Fibroblast of the conjunctiva (primary cell): Measurements from ENCODE around the gene ATXN3.
A peak's percentile ranks its signal among the peaks of the same experiment; 100 is the strongest.
"Not testable (repeated sequence)": the region's sequence is repeated elsewhere in the genome, so short reads cannot be mapped to it uniquely, and the experiment has no call there.

Experiments
- DNase-seq: peaks from one replicate; pipeline ENCODE4 v3.0.0-alpha.2; 2010; ENCODE audit warnings: low read depth

Gene ATXN3

DNA sequence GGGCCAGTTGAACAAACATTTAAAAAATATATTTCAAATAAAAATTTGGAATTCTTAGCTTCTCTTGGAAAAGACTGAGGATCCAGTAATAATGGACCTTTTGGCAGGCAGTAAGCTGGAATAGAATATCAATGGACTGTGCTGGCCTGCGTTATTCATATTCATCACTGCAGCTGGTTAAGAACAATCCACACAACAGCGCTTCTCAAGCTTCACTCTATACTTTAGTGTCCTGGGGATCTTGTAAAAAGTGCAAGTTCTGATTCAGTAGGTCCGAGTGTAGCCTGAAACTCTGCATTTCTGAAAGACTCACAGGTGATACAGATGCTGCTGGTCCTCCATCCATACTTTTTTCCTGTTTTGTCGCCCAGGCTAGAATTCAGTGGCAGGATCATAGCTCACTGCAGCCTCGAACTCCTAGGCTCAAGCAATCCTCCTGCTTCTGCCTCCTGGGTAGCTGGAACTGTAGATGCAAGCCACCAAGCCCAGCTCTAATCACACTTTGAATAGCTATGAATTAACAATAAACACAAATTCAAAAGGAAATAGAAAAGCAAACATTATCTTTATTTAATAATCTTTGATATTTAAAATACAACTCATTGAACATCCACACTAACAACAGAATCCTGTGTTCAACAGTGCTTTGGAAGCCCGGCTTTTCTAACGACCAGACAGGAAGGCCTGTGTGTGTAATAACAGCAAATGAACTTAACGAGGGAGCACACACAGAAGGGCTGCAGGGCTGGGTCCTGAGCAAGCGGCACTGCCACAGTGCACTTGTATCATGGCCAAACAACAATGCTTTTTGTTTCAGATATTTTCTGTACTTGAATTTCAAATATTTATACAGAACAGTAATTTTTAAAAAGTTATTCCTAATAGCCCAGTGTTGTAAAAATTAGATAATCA, 48.1 kb downstream of the ATXN3 start:
- no peak for DNase-seq

DNA sequence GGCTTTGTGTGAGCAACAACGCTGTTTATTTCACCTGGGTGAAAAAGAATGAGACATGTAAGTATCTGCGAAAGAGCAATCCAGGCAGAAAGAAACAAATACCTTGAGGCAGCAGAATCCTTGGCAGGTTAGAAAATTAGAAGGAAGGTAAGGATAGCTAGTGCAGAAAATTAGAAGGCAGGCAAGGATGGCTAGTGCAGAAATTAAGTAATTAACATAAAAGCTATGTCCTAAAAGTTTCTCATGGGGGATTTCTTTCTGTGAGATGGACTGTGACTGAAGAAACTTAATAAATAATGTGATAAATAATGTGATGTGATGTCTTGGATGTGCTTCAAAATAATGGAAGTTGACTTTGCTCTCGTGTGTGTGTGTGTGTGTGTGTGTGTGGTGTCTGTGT, 56.6 kb downstream of the ATXN3 start:
- DNase-seq, result no peak

DNA sequence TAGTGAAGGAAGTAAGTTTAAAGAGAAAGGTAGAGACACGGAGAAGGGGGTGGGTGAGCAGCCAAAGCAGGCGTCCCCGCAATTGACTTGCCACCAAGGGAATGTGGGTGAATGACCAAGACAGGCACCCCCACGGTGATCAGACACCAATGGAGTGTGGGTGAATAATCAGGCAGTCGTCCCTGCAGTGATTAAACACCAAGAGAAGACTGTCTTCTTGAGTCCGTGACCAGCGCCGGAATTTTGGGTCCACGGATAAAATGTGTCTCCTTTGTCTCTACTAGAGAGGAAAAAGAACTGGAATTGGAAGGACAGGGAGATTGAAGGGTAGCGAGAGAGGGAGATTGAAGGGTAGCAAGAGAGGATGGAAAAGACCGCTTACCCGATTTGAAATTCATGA, 57.2 kb downstream of the ATXN3 start:
- not testable (repeated sequence) for DNase-seq

- not testable (repeated sequence) for DNase-seq
These were observed 60.5 kb downstream of the ATXN3 start for GRCh38 chr14:92045904-92046303.

- not testable (repeated sequence) for DNase-seq
These were observed 64.6 kb downstream of the ATXN3 start for GRCh38 chr14:92041766-92042165.

DNA sequence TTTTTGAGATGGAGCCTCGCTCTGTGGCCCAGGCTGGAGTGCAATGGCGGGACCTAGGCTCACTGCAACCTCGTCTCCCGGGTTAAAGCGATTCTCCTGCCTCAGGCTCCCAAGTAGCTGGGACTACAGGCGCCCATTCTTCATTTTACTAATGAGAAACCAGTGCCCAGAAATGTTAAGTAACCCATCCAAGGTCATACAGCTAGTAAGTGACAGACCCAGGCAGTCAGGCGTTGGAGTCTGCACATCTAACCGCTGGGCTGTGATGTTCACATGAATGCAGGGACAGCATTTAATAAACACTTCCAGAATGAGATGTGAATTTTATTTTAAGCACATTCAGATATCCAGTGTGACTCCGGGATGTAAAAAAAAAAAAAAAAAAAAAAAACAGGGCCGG, 65.2 kb downstream of the ATXN3 start:
- no peak for DNase-seq

GRCh38 chr14:92040431-92041051, 65.8 kb downstream of the ATXN3 start:
- peak; percentile 12 for DNase-seq

DNA sequence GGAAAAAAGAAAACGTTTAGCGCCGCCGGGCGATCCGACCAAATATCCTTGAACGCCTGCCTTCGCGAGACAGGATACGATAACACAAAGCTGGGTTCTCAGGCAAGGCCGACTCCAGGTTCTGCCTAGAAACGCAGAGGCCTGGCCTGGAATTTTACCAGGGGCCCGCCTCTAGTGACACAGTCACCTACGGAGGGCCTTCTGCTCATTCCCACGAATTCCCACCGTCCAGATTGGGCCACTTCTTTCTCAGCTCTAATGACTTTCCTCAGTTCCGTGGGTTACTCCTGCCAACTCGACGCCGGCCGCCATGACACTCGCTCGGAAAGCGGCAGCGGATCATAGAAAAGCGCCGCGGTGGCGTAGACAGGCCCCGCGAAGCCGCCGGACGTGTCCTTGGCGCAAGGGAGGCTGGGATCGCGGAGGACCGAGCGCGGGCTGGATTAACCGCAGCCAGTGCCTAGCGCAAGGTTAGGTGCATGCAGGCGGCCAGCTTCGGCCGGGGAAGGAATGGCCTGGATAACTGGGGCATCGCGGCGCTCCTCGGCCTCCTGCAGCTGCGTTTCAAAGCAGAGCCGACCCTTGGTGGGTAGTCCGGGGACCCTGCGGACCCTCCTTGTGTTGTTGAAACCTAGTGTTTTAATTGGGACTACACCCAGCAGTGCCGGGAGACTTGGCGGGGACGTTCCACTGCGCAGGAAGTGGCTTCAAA, 66.5 kb downstream of the ATXN3 start, which contains the start of gene TRIP11:
TSS of gene TRIP11 (minus strand) at position 341 of the 712 bp plus-strand sequence. CDS start 374 bp downstream, outside the sequence.
- DNase-seq, result peak; percentile 77

- DNase-seq, result peak; percentile 24
These were observed 67.2 kb downstream of the ATXN3 start for GRCh38 chr14:92039063-92039718.

- no peak for DNase-seq
These were observed 68.4 kb downstream of the ATXN3 start for GRCh38 chr14:92037989-92038388.

DNA sequence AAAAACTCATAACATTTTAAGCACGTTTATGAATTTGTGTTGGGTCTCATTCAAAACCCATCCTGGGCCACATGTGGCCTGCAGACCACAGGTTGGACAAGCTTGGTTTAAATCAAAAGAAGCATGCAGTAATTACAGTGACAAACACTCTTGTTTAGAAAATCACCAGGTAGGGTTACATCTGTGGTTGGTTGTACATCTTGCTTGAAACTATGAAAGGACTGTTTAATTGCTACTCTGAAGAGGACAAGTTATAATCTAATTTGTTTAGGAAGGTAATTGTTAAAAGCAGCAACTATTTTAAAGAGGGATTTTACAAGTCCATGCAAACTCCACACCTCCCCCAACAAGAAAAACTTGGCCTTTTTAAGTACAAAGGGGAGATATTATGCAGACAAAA, 70.5 kb downstream of the ATXN3 start:
- DNase-seq, result no peak

DNA sequence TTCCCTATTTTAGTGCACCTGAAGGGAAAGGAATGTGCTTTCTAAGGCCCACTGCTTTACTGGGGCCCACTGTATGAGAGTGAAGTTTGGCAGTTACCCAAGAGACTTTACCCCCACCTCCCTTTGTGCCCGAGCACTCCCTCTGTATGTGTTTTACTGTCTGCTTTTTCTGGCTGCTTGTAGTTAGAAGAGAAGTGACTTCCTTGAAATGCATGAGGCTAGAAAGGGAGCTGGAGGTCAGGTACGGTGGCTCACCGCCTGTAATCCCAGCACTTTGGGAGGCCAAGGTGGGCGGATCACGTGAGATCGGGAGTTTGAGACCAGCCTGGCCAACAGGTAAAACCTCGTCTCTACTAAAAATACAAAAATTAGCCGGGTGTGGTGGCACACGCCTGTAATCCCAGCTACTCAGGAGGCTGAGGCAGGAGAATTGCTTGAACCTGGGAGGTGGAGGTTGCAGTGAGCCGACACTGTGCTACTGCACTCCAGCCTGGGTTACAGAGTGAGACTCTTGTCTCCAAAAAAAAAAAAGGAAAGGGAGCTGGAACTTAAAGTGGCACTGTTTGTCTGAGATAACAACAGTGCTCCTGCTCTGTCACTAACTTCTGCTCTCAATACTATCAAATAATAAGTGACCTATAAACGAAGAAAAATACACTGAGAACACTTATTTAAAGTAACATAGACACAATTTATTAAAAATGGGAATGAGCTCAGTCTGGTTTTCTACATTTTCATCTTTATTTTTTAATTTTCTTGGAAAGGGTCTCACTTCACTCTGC, 72.3 kb downstream of the ATXN3 start:
- no peak for DNase-seq

DNA sequence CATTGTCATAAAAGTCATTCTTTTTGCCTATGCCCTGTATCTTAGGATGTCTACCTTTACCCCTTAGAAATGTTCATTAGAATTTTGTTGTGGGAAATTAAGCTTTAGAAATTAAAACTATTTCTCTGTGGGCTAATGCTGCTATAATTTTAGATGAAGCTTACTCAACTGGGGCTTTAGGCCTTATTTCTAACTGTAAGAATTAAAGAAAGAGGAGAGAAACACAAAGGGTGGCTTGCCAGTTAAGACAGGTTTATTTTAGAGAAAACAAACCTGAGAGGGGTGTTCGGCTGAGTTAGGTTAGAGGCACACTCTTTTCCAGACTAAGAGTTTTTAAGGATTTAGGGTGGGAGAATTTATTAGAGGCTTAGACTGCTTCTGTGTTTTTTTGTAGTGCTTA, 72.9 kb downstream of the ATXN3 start:
- no peak for DNase-seq

- no peak for DNase-seq
These were observed 79.7 kb downstream of the ATXN3 start for GRCh38 chr14:92026548-92027190.

- DNase-seq, result no peak
These were observed 84.3 kb downstream of the ATXN3 start for GRCh38 chr14:92022036-92022435.

- DNase-seq, result no peak
These were observed 84.9 kb downstream of the ATXN3 start for GRCh38 chr14:92021523-92021922.

- DNase-seq, result no peak
These were observed 92.3 kb downstream of the ATXN3 start for GRCh38 chr14:92014040-92014439.

GRCh38 chr14:92012121-92012748, 94.1 kb downstream of the ATXN3 start:
- no peak for DNase-seq

DNA sequence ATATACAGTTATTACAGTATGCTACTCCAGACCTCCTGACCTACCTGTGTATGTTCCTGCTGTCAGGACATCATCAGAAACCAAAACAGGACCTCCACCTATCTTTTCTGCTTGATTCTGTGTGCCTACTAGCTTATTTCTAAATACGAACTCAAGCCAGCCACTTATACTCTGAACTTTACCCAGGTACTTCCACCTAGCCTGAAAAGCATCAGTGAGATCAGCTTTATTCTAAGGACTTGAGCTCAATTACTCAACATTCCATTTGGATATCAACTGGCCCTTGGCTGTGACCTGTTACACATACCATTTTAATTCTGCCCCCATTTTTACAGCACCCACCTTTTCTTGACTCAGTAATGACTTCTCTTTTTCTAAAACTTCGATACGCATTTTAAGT, 95.7 kb downstream of the ATXN3 start:
- no peak for DNase-seq

GRCh38 chr14:92009604-92010003, 96.8 kb downstream of the ATXN3 start:
- no peak for DNase-seq
